ENCODE results near the gene AXDND1. TPM values are rescaled to one million over a fixed set of nuclear protein-coding genes. Genes with fewer than 3 reads are reported as not detected.

The AXDND1 gene
- total RNA-seq, 4 donors from 2014 or later: 0.19 TPM; not detected in 3

GRCh38 chr1:179478370-179478769 is 112.6 kb downstream of the AXDND1 start:
- H3K27me3 ChIP-seq: no peaks in the 10 kb centered on the region
- TF ChIP-seq CTCF (IDR thresholded peaks at IDR 0.05) (no peak), POLR2A (IDR thresholded peaks at IDR 0.05) (no peak)
- peaks cover 0 to 44% (median 36%) of the 10 kb centered on the region in 3 donors for H3K9me3 ChIP-seq
- H3K4me1 ChIP-seq: no peaks in the 10 kb centered on the region
- H3K36me3 ChIP-seq: no peaks in the 10 kb centered on the region
- H3K27ac ChIP-seq: no peak overlapping the region
- intact Hi-C loops (cut with DNase I): no loop called here
- no peak for DNase-seq
- no peak overlapping the region for H3K4me3 ChIP-seq
- WGBS, 2 donors: 8 to 20% methylated on average over 1 of the region's 1 CpG

- Histone ChIP-seq H3K27me3 (no peaks in the 10 kb centered on the region), H3K4me1 (no peaks in the 10 kb centered on the region), H3K36me3 (no peaks in the 10 kb centered on the region), H3K9me3 (peaks cover 0 to 13% (median 0%) of the 10 kb centered on the region in 3 donors), H3K27ac (no peak overlapping the region), H3K4me3 (no peak overlapping the region)
- intact Hi-C loops (cut with DNase I): no loop called here
- 64 to 69% methylated on average over 1 of the region's 1 CpG for WGBS, 2 donors
- no peak for TF ChIP-seq CTCF (IDR thresholded peaks at IDR 0.05)
- TF ChIP-seq POLR2A (IDR thresholded peaks at IDR 0.05): no peak
- DNase-seq: no peak
Measured at GRCh38 chr1:179490611-179491010, 124.8 kb downstream of the AXDND1 start.

GRCh38 chr1:179493323-179493722 is 127.6 kb downstream of the AXDND1 start:
- no peak for TF ChIP-seq POLR2A (IDR thresholded peaks at IDR 0.05)
- TF ChIP-seq CTCF (IDR thresholded peaks at IDR 0.05): no peak
- Histone ChIP-seq H3K9me3 (no peaks in the 10 kb centered on the region), H3K27me3 (no peaks in the 10 kb centered on the region), H3K36me3 (no peaks in the 10 kb centered on the region), H3K4me1 (no peaks in the 10 kb centered on the region), H3K27ac (no peak overlapping the region), H3K4me3 (no peak overlapping the region)
- DNase-seq: no peak
- WGBS, 2 donors: 42 to 51% methylated on average over 2 of the region's 2 CpGs
- intact Hi-C loops (cut with DNase I): no loop called here

GRCh38 chr1:179506199-179506598 is 140.4 kb downstream of the AXDND1 start:
- TF ChIP-seq POLR2A (IDR thresholded peaks at IDR 0.05): no peak
- no peak for TF ChIP-seq CTCF (IDR thresholded peaks at IDR 0.05)
- intact Hi-C loops (cut with DNase I): no loop called here
- WGBS, 2 donors: 80 to 87% methylated on average over 3 to 6 of the region's 6 CpGs
- Histone ChIP-seq H3K27ac (no peak overlapping the region), H3K36me3 (no peaks in the 10 kb centered on the region), H3K27me3 (no peaks in the 10 kb centered on the region), H3K9me3 (no peaks in the 10 kb centered on the region), H3K4me3 (no peak overlapping the region), H3K4me1 (no peaks in the 10 kb centered on the region)
- no peak for DNase-seq

GRCh38 chr1:179509384-179509783 is 143.6 kb downstream of the AXDND1 start:
- no peaks in the 10 kb centered on the region for H3K36me3 ChIP-seq
- no peaks in the 10 kb centered on the region for H3K4me1 ChIP-seq
- 89 to 94% methylated on average over 4 of the region's 4 CpGs for WGBS, 2 donors
- intact Hi-C loops (cut with DNase I): no loop called here
- no peak for TF ChIP-seq CTCF (IDR thresholded peaks at IDR 0.05)
- TF ChIP-seq POLR2A (IDR thresholded peaks at IDR 0.05): no peak
- no peaks in the 10 kb centered on the region for H3K9me3 ChIP-seq
- no peak overlapping the region for H3K27ac ChIP-seq
- H3K27me3 ChIP-seq: no peaks in the 10 kb centered on the region
- DNase-seq: no peak
- H3K4me3 ChIP-seq: no peak overlapping the region
